SK-N-SH (cell line): ENCODE results near the gene GLIS1. TPM values are rescaled to one million over a fixed set of nuclear protein-coding genes. Genes with fewer than 3 reads are reported as not detected.

Experiments
- CTCF ChIA-PET: fragments of 300-600, 350-600 bp; formaldehyde crosslinking; extraction: SDS; loops from one replicate; lab custom pipeline; 2021; lab: Yijun Ruan, JAX
- POLR2A ChIA-PET: fragments of 350-600 bp; sonication (Branson Sonifier 250); formaldehyde crosslinking; extraction: SDS; loops from one replicate; lab custom pipeline; 2020; ENCODE audit warnings: antibody characterized with exemption, inconsistent platforms; lab: Yijun Ruan, JAX
- DNase-seq: peaks from one replicate; pipeline ENCODE4 v3.0.0; 2012
- H2AFZ ChIP-seq: fragments of 200-600 bp; sonication (generic); 2 replicates; pipeline ENCODE4 v1.8.1; 2016; ENCODE audit warnings: antibody characterized with exemption, mild to moderate bottlenecking, low read depth
- H3F3A ChIP-seq: fragments of 200-600 bp; sonication (generic); replicated peaks from 2 replicates; pipeline ENCODE3; 2016; ENCODE audit warnings: antibody characterized with exemption, mild to moderate bottlenecking; ENCODE audit not compliant: insufficient read depth
- H3K27ac ChIP-seq, 2 experiments: fragments of 200-500 bp in 1 of 2; fragments of 200-600 bp in 1 of 2; sonication (Bioruptor generic) in 1 of 2; sonication (generic), shearing (Covaris generic) in 1 of 2; 2 replicates each; pipeline versions ENCODE4 v1.5.1 to v1.6.1; 2014 to 2016; ENCODE audit warnings: low read depth in 2 of 2, inconsistent platforms in 1 of 2, low read length in 1 of 2, mild to moderate bottlenecking in 1 of 2, mixed read lengths in 1 of 2
- H3K27me3 ChIP-seq: fragments of 200-600 bp; sonication (generic), shearing (Covaris generic); 2 replicates; pipeline ENCODE4 v1.6.1; 2016; ENCODE audit warnings: mixed run types; ENCODE audit not compliant: insufficient read depth
- H3K36me3 ChIP-seq, 2 experiments: fragments of 200-500 bp in 1 of 2; fragments of 200-600 bp in 1 of 2; sonication (Bioruptor generic) in 1 of 2; sonication (generic) in 1 of 2; replicated peaks in 1 of 2; 2 replicates each; pipeline versions ENCODE3 to v1.5.1; 2014 to 2016; ENCODE audit warnings: low read length in 1 of 2, mild to moderate bottlenecking in 1 of 2; ENCODE audit not compliant: insufficient read depth in 2 of 2, control insufficient read depth in 1 of 2
- H3K4me1 ChIP-seq, 2 experiments: fragments of 200-500 bp in 1 of 2; fragments of 200-600 bp in 1 of 2; sonication (Bioruptor generic) in 1 of 2; sonication (generic), shearing (Covaris generic) in 1 of 2; 2 replicates each; pipeline versions ENCODE4 v1.5.1 to v1.6.1; 2014 to 2016; ENCODE audit warnings: low read depth in 1 of 2, low read length in 1 of 2, mixed run types in 1 of 2; ENCODE audit not compliant: insufficient read depth in 2 of 2, control insufficient read depth in 1 of 2
- H3K4me2 ChIP-seq: fragments of 200-600 bp; sonication (generic), shearing (Covaris generic); 2 replicates; pipeline ENCODE4 v1.6.1; 2017; ENCODE audit warnings: mixed run types
- H3K4me3 ChIP-seq, 2 experiments: fragments of 200-500 bp in 1 of 2; fragments of 200-600 bp in 1 of 2; sonication (Bioruptor generic) in 1 of 2; sonication (generic), shearing (Covaris generic) in 1 of 2; 2 replicates each; pipeline versions ENCODE4 v1.5.1 to v1.8.1; 2014 to 2016; ENCODE audit warnings: low read depth in 2 of 2, inconsistent platforms in 1 of 2, low read length in 1 of 2, mild to moderate bottlenecking in 1 of 2, mixed read lengths in 1 of 2, moderate library complexity in 1 of 2
- H3K79me2 ChIP-seq: fragments of 200-600 bp; sonication (generic); 2 replicates; pipeline ENCODE4 v1.8.1; 2017; ENCODE audit warnings: mild to moderate bottlenecking; ENCODE audit not compliant: insufficient read depth
- H3K9ac ChIP-seq: fragments of 200-600 bp; sonication (generic); 2 replicates; pipeline ENCODE4 v1.6.1; 2017; ENCODE audit warnings: mixed run types
- H3K9me2 ChIP-seq: fragments of 200-600 bp; sonication (generic); 2 replicates; pipeline ENCODE4 v1.6.1; 2017; ENCODE audit warnings: mixed run types
- H3K9me3 ChIP-seq: fragments of 200-600 bp; sonication (generic); 2 replicates; pipeline ENCODE4 v1.6.1; 2017; ENCODE audit warnings: mixed run types, mild to moderate bottlenecking, moderate library complexity
- H4K20me1 ChIP-seq: fragments of 200-600 bp; sonication (generic); 2 replicates; pipeline ENCODE4 v1.6.1; 2017; ENCODE audit warnings: mild to moderate bottlenecking, mixed run types; ENCODE audit not compliant: insufficient read depth
- CHD2 ChIP-seq: fragments of 150-350 bp; IDR thresholded peaks from 2 replicates; pipeline ENCODE4 v1.6.1; 2018; ENCODE audit warnings: low read length; ENCODE audit not compliant: partially characterized antibody
- ELF1 ChIP-seq: IDR thresholded peaks from 2 replicates; pipeline ENCODE4 v1.4.0; 2012
- EP300 ChIP-seq, 2 experiments: IDR thresholded peaks; 2 replicates each; pipeline versions ENCODE4 v1.4.0 to v1.6.1; 2012; ENCODE audit warnings: borderline replicate concordance in 1 of 2, low read depth in 1 of 2, low read length in 1 of 2
- EZH2phosphoT487 ChIP-seq: fragments of 200-600 bp; sonication (generic); IDR thresholded peaks from 2 replicates; pipeline ENCODE4 v1.6.1; 2017; ENCODE audit warnings: low read depth, mixed run types, mild to moderate bottlenecking, antibody characterized with exemption, moderate library complexity, borderline replicate concordance
- FOSL2 ChIP-seq: IDR thresholded peaks from 2 replicates; pipeline ENCODE4 v1.4.0; 2012; ENCODE audit warnings: low read depth, mild to moderate bottlenecking, moderate library complexity, borderline replicate concordance
- MAX ChIP-seq: IDR thresholded peaks from 2 replicates; pipeline ENCODE4 v1.4.0; 2012; ENCODE audit warnings: low read depth
- MXI1 ChIP-seq: IDR thresholded peaks from 2 replicates; pipeline ENCODE4 v1.6.1; 2012; ENCODE audit warnings: mild to moderate bottlenecking, low read depth, low read length, improper control_type of control experiment
- NFIC ChIP-seq: IDR thresholded peaks from 2 replicates; pipeline ENCODE4 v1.4.0; 2012; ENCODE audit warnings: borderline replicate concordance
- NRF1 ChIP-seq: IDR thresholded peaks from 2 replicates; pipeline ENCODE4 v1.6.1; 2012; ENCODE audit warnings: low read depth, mild to moderate bottlenecking, low read length
- RAD21 ChIP-seq: IDR thresholded peaks from 2 replicates; pipeline ENCODE4 v1.6.1; 2012; ENCODE audit warnings: mild to moderate bottlenecking, low read length
- RCOR1 ChIP-seq: fragments of 150-350 bp; IDR thresholded peaks from 2 replicates; pipeline ENCODE4 v1.6.1; 2017; ENCODE audit warnings: antibody characterized with exemption, low read length
- RFX5 ChIP-seq: IDR thresholded peaks from 2 replicates; pipeline ENCODE4 v1.6.1; 2012; ENCODE audit warnings: mild to moderate bottlenecking, improper control_type of control experiment, low read length
- RXRA ChIP-seq: IDR thresholded peaks from 2 replicates; pipeline ENCODE4 v1.4.0; 2012; ENCODE audit warnings: low read depth, mild to moderate bottlenecking, borderline replicate concordance
- SIN3A ChIP-seq: IDR thresholded peaks from 2 replicates; pipeline ENCODE4 v1.6.1; 2012; ENCODE audit warnings: low read depth, mild to moderate bottlenecking, low read length, moderate library complexity, borderline replicate concordance
- SMC3 ChIP-seq: IDR thresholded peaks from 2 replicates; pipeline ENCODE4 v1.6.1; 2012; ENCODE audit warnings: low read depth, low read length, improper control_type of control experiment
- TCF12 ChIP-seq: IDR thresholded peaks from 2 replicates; pipeline ENCODE4 v1.4.0; 2012
- TEAD4 ChIP-seq: IDR thresholded peaks from 2 replicates; pipeline ENCODE4 v1.4.0; 2012; ENCODE audit warnings: mild to moderate bottlenecking, borderline replicate concordance; ENCODE audit not compliant: insufficient read depth
- YY1 ChIP-seq: IDR thresholded peaks from 2 replicates; pipeline ENCODE4 v1.4.0; 2012; ENCODE audit warnings: low read depth, mild to moderate bottlenecking
- WGBS: methylation state at CpG from one replicate; pipeline ENCODE4 v1.1.6; 2017; ENCODE audit warnings: low lambda C conversion rate; 5-methylcytosine and 5-hydroxymethylcytosine counted together
- polyA plus RNA-seq, 3 experiments: library from polyadenylated mRNA; depleted of rRNA; stranded (reverse); fragments of >200 nt; gene quantifications; 2 replicates each; pipeline ENCODE4 v1.2.3, GENCODE V29; 2012
- TF ChIP-seq, protein P1 (sequence below): fragments of 200-600 bp; sonication (generic); IDR thresholded peaks from 2 replicates; pipeline ENCODE4 v1.6.1; 2017; ENCODE audit warnings: antibody characterized with exemption, mild to moderate bottlenecking, moderate library complexity
- TF ChIP-seq, protein P2 (sequence below): IDR thresholded peaks from 2 replicates; pipeline ENCODE4 v1.4.0; 2012; ENCODE audit warnings: low read depth, borderline replicate concordance

Gene GLIS1
- polyA plus RNA-seq, 1 of the 3 experiments (the other 2 are of a cell fraction): 0.13 TPM

DNA sequence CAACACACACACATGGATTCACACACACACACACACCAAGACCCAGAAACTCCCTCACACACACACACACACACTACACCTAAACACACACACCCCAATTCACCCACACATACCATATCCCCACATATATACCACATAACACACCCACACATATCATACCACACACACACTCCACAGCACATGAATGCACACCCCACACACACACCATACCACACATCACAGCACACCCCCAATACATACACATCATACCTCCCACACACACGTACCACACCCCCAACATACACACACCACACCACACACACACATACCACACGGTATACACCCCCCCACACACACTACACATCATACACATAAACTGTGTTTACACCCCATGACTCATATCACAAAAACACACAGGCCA lies 199.7 kb downstream of the GLIS1 start:
- no peak overlapping the region for H3K27ac ChIP-seq
- H3K79me2 ChIP-seq: no peaks in the 10 kb centered on the region
- POLR2A ChIA-PET: no interaction called here
- TF ChIP-seq NRF1 (no peak), TEAD4 (no peak), TCF12 (no peak), YY1 (no peak), SMC3 (no peak), MXI1 (no peak), EZH2phosphoT487 (no peak), NFIC (no peak), SIN3A (no peak), RAD21 (no peak), CHD2 (no peak), ELF1 (no peak), RXRA (no peak), EP300 (IDR thresholded peaks at IDR 0.05; ENCODE audit: borderline replicate concordance in 1 of 2, low read depth in 1 of 2, low read length in 1 of 2) (no peak), FOSL2 (no peak), RFX5 (no peak), MAX (no peak), RCOR1 (no peak)
- TF ChIP-seq, protein P1, sequence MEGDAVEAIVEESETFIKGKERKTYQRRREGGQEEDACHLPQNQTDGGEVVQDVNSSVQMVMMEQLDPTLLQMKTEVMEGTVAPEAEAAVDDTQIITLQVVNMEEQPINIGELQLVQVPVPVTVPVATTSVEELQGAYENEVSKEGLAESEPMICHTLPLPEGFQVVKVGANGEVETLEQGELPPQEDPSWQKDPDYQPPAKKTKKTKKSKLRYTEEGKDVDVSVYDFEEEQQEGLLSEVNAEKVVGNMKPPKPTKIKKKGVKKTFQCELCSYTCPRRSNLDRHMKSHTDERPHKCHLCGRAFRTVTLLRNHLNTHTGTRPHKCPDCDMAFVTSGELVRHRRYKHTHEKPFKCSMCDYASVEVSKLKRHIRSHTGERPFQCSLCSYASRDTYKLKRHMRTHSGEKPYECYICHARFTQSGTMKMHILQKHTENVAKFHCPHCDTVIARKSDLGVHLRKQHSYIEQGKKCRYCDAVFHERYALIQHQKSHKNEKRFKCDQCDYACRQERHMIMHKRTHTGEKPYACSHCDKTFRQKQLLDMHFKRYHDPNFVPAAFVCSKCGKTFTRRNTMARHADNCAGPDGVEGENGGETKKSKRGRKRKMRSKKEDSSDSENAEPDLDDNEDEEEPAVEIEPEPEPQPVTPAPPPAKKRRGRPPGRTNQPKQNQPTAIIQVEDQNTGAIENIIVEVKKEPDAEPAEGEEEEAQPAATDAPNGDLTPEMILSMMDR: no peak
- TF ChIP-seq, protein P2, sequence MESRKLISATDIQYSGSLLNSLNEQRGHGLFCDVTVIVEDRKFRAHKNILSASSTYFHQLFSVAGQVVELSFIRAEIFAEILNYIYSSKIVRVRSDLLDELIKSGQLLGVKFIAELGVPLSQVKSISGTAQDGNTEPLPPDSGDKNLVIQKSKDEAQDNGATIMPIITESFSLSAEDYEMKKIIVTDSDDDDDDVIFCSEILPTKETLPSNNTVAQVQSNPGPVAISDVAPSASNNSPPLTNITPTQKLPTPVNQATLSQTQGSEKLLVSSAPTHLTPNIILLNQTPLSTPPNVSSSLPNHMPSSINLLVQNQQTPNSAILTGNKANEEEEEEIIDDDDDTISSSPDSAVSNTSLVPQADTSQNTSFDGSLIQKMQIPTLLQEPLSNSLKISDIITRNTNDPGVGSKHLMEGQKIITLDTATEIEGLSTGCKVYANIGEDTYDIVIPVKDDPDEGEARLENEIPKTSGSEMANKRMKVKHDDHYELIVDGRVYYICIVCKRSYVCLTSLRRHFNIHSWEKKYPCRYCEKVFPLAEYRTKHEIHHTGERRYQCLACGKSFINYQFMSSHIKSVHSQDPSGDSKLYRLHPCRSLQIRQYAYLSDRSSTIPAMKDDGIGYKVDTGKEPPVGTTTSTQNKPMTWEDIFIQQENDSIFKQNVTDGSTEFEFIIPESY: no peak
- TF ChIP-seq, all 33 proteins: peak for 0
- H2AFZ ChIP-seq: no peak overlapping the region
- H3K4me2 ChIP-seq: no peak overlapping the region
- no peaks in the 10 kb centered on the region for H3K9me3 ChIP-seq
- no peaks in the 10 kb centered on the region for H3F3A ChIP-seq
- H3K27me3 ChIP-seq: no peaks in the 10 kb centered on the region
- H4K20me1 ChIP-seq: no peaks in the 10 kb centered on the region
- WGBS: 70% methylated on average over 2 of the region's 2 CpGs
- peaks cover 7 to 34% of the 10 kb centered on the region in 2 experiments; a peak in 1 of 4 replicates for H3K4me1 ChIP-seq
- no peak overlapping the region for H3K4me3 ChIP-seq
- CTCF ChIA-PET: no interaction called here
- DNase-seq: no peak
- H3K9me2 ChIP-seq: no peaks in the 10 kb centered on the region
- no peaks in the 10 kb centered on the region for H3K36me3 ChIP-seq
- no peak overlapping the region for H3K9ac ChIP-seq
